ENCODE results near the gene CSAD. TPM values are rescaled to one million over a fixed set of nuclear protein-coding genes. Genes with fewer than 3 reads are reported as not detected.
A peak's percentile ranks its signal among the peaks of the same experiment; 100 is the strongest.

The CSAD gene
- total RNA-seq, 1 experiment from 2014 or later = 11.5 TPM

- DNase-seq (ENCODE audit: low spot score) = no peak
- POLR2A ChIA-PET = no interaction called here
- Mint-ChIP-seq H3K4me3 (peak overlapping the region; percentile 16), H3K36me3 (peaks cover 5% of the 10 kb centered on the region), H3K4me1 (peaks cover 74% of the 10 kb centered on the region), H3K27ac (no peak overlapping the region; the same call in 1 of the 2 replicates), H3K9me3 (no peaks in the 10 kb centered on the region), H3K27me3 (ENCODE audit: low read depth) (no peaks in the 10 kb centered on the region)
- ATAC-seq = no peak
- CTCF ChIA-PET = interaction anchor here (0.6 to 10.2 kb wide), 5 partner anchors 12 to 159 kb away, joined by 3 to 82 read pairs (median 5); no protein-coding TSS in a partner anchor
- no peak for TF ChIP-seq ZNF416 (CRISPR knock-in tag; IDR thresholded peaks at IDR 0.05)
- no peak for TF ChIP-seq AFF4 (CRISPR knock-in tag; IDR thresholded peaks at IDR 0.05; ENCODE audit: borderline replicate concordance)
- no peak for TF ChIP-seq FOXP4 (CRISPR knock-in tag; IDR thresholded peaks at IDR 0.05)
- TF ChIP-seq, protein P1, sequence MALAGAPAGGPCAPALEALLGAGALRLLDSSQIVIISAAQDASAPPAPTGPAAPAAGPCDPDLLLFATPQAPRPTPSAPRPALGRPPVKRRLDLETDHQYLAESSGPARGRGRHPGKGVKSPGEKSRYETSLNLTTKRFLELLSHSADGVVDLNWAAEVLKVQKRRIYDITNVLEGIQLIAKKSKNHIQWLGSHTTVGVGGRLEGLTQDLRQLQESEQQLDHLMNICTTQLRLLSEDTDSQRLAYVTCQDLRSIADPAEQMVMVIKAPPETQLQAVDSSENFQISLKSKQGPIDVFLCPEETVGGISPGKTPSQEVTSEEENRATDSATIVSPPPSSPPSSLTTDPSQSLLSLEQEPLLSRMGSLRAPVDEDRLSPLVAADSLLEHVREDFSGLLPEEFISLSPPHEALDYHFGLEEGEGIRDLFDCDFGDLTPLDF (CRISPR knock-in tag; IDR thresholded peaks at IDR 0.05) = no peak
- no peak for TF ChIP-seq CTCF (IDR thresholded peaks at IDR 0.05)
- TF ChIP-seq JUN (CRISPR knock-in tag; IDR thresholded peaks at IDR 0.05) = no peak
- no peak for TF ChIP-seq ELF4 (CRISPR knock-in tag; IDR thresholded peaks at IDR 0.05; ENCODE audit: low read depth)
- TF ChIP-seq FOXK1 (CRISPR knock-in tag; IDR thresholded peaks at IDR 0.05) = no peak
- no peak for TF ChIP-seq AR (CRISPR knock-in tag; IDR thresholded peaks at IDR 0.05)
- no peak for TF ChIP-seq IRF1 (CRISPR knock-in tag; IDR thresholded peaks at IDR 0.05)
- TF ChIP-seq ESRRA (CRISPR knock-in tag; IDR thresholded peaks at IDR 0.05; ENCODE audit: borderline replicate concordance) = no peak
- TF ChIP-seq, protein P2, sequence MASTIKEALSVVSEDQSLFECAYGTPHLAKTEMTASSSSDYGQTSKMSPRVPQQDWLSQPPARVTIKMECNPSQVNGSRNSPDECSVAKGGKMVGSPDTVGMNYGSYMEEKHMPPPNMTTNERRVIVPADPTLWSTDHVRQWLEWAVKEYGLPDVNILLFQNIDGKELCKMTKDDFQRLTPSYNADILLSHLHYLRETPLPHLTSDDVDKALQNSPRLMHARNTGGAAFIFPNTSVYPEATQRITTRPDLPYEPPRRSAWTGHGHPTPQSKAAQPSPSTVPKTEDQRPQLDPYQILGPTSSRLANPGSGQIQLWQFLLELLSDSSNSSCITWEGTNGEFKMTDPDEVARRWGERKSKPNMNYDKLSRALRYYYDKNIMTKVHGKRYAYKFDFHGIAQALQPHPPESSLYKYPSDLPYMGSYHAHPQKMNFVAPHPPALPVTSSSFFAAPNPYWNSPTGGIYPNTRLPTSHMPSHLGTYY (CRISPR knock-in tag; IDR thresholded peaks at IDR 0.05) = no peak
- TF ChIP-seq SMAD3 (CRISPR knock-in tag; IDR thresholded peaks at IDR 0.05; ENCODE audit: borderline replicate concordance) = no peak
- no peak for TF ChIP-seq TEAD4 (CRISPR knock-in tag; IDR thresholded peaks at IDR 0.05)
- TF ChIP-seq, protein P3, sequence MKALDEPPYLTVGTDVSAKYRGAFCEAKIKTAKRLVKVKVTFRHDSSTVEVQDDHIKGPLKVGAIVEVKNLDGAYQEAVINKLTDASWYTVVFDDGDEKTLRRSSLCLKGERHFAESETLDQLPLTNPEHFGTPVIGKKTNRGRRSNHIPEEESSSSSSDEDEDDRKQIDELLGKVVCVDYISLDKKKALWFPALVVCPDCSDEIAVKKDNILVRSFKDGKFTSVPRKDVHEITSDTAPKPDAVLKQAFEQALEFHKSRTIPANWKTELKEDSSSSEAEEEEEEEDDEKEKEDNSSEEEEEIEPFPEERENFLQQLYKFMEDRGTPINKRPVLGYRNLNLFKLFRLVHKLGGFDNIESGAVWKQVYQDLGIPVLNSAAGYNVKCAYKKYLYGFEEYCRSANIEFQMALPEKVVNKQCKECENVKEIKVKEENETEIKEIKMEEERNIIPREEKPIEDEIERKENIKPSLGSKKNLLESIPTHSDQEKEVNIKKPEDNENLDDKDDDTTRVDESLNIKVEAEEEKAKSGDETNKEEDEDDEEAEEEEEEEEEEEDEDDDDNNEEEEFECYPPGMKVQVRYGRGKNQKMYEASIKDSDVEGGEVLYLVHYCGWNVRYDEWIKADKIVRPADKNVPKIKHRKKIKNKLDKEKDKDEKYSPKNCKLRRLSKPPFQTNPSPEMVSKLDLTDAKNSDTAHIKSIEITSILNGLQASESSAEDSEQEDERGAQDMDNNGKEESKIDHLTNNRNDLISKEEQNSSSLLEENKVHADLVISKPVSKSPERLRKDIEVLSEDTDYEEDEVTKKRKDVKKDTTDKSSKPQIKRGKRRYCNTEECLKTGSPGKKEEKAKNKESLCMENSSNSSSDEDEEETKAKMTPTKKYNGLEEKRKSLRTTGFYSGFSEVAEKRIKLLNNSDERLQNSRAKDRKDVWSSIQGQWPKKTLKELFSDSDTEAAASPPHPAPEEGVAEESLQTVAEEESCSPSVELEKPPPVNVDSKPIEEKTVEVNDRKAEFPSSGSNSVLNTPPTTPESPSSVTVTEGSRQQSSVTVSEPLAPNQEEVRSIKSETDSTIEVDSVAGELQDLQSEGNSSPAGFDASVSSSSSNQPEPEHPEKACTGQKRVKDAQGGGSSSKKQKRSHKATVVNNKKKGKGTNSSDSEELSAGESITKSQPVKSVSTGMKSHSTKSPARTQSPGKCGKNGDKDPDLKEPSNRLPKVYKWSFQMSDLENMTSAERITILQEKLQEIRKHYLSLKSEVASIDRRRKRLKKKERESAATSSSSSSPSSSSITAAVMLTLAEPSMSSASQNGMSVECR (CRISPR knock-in tag; IDR thresholded peaks at IDR 0.05; ENCODE audit: borderline replicate concordance) = no peak
- TF ChIP-seq, protein P4, sequence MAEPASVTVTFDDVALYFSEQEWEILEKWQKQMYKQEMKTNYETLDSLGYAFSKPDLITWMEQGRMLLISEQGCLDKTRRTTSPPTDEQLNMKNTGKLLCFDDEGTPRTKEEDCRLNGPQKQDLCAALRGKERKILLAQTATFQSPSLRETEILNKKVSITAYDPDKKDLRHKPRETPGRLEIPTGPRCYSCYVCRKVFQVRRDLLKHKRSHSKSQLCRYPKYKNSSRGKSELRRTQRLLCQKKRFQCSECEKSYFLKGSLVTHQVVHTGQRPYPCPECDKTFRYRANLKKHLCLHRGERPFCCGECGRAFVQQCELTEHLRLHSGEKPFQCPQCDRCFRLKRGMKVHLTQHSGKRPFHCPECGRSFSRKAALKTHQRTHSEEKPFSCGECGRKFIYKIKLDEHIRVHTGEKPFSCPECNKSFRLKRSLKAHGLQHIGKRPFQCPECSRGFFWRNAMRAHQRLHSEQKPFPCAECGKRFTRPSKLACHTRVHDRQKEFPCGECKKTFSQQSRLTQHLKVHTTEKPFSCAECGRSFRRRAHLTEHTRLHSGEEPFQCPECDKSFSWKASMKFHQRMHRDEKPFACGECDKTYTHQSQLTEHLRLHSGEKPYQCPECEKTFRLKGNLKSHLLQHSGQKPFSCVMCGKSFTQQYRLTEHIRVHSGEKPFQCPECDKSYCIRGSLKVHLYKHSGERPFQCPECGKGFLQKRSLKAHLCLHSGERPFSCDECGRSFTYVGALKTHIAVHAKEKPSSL (CRISPR knock-in tag; conservative IDR thresholded peaks at IDR 0.05) = no peak
Observed at GRCh38 chr12:53229454-53229853, 48.7 kb upstream of the CSAD start.

All from WTC11 (cell line).